ENCODE results near the gene EGLN2.
A peak's percentile ranks its signal among the peaks of the same experiment; 100 is the strongest.
"Not testable (repeated sequence)": the region's sequence is repeated elsewhere in the genome, so short reads cannot be mapped to it uniquely, and the experiment has no call there.

Gene EGLN2

GRCh38 chr19:40807147-40808020 lies 8.4 kb downstream of the EGLN2 start:
- no peak for DNase-seq (ENCODE audit: low read depth, low spot score)
- no peak overlapping the region for H3K9ac ChIP-seq (ENCODE audit: insufficient read length)

DNA sequence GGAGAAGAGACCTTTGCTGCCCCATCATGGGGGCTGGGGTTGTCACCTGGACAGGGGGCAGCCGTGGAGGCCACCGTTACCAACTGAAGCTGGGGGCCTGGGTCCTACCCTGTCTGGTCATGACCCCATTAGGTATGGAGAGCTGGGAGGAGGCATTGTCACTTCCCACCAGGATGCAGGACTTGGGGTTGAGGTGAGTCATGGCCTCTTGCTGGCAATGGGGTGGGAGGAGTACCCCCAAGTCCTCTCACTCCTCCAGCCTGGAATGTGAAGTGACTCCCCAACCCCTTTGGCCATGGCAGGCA lies 9.0 kb downstream of the EGLN2 start:
- DNase-seq (ENCODE audit: low read depth, low spot score), result no peak
- H3K9ac ChIP-seq (ENCODE audit: insufficient read length), result no peak overlapping the region
- no peaks in the 10 kb centered on the region for H3K9me3 ChIP-seq (ENCODE audit: low read depth, low read length)
- H3K4me3 ChIP-seq, result no peak overlapping the region
- no peak overlapping the region for H3K27ac ChIP-seq
- TF ChIP-seq FOXP2 (optimal IDR thresholded peaks at IDR 0.05; ENCODE audit: control extremely low read depth, extremely low read length, insufficient read depth) (no peak), POLR2AphosphoS5 (IDR thresholded peaks at IDR 0.05; ENCODE audit: borderline replicate concordance, low read depth, low read length) (no peak), EZH2 (IDR thresholded peaks at IDR 0.05) (no peak)
- peaks cover 32% of the 10 kb centered on the region for H3K36me3 ChIP-seq (ENCODE audit: insufficient read depth, low read length)

More at GRCh38 chr19:40807147-40808020, 8.4 kb downstream of the EGLN2 start:
- H3K27ac ChIP-seq, result no peak overlapping the region
- TF ChIP-seq EZH2 (IDR thresholded peaks at IDR 0.05) (no peak), FOXP2 (optimal IDR thresholded peaks at IDR 0.05; ENCODE audit: control extremely low read depth, extremely low read length, insufficient read depth) (no peak), POLR2AphosphoS5 (IDR thresholded peaks at IDR 0.05; ENCODE audit: borderline replicate concordance, low read depth, low read length) (0 out of 2 replicates have a peak, but pooled peaks have one; percentile 6)
- H3K36me3 ChIP-seq (ENCODE audit: insufficient read depth, low read length), result peaks cover 37% of the 10 kb centered on the region
- H3K9me3 ChIP-seq (ENCODE audit: low read depth, low read length), result no peaks in the 10 kb centered on the region
- H3K4me3 ChIP-seq, result no peak overlapping the region

DNA sequence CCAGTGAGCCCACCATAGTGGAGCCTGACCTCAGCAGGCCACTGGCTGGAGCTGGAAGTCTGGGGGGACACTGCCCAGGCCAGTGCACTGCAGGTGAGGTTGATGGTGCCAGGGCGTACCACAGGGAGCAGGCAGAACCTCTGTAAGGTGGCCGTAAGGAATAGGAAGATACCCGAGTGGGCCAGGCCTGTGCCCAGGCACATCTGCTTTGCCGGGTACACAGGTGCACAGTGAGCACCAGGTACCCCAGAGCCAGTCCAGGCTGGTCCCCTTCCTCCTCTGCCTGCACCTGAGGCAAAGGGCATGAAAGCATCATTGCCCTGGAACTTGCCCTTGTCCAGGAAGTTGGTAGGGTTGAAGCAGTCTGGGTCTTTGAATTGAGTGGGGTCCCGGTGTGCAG lies 9.5 kb downstream of the EGLN2 start:
- H3K36me3 ChIP-seq (ENCODE audit: insufficient read depth, low read length), result peaks cover 27% of the 10 kb centered on the region; the same call in 1 of the 2 replicates
- H3K9ac ChIP-seq (ENCODE audit: insufficient read length), result no peak overlapping the region
- 0 out of 2 replicates have a peak, but pooled peaks have one; percentile 27 for TF ChIP-seq POLR2AphosphoS5 (IDR thresholded peaks at IDR 0.05; ENCODE audit: borderline replicate concordance, low read depth, low read length)
- no peak for TF ChIP-seq EZH2 (IDR thresholded peaks at IDR 0.05)
- H3K4me3 ChIP-seq, result no peak overlapping the region
- DNase-seq (ENCODE audit: low read depth, low spot score), result no peak
- no peaks in the 10 kb centered on the region for H3K9me3 ChIP-seq (ENCODE audit: low read depth, low read length)
- no peak overlapping the region for H3K27ac ChIP-seq

DNA sequence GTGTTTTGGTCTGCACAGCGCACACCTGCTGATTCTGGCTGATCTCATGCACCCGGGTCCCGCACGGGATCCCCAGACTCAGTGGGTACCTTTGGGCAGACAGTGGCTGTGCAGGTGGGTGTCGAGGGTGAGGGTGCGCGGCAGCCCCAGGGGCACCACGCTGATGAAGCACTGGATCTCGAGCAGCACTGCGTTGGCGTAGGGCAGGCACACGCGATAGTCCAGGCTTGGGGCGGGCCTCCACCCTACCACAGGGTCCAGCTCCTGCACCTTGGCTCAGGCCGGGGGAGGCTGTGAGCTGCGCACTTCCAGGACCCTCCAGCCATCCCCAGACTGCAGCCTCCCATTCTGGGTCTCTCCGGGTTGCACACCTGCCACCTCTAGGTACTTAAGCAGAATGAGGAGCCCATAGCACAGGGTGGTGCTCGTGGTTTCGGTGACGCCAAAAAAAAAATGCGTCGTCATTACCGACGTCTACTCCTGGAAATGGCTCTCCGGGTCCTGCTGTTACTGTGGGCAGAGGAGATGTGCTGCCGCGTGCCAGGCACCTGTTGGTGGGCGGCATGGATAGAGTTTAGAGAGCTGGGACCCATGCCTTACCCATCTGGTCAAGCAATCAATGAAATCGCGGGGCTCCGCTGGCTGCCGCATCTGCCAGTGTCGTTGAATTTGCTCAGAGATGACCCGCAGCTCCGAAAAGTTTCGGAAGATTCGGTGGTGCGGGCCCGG lies 10.5 kb downstream of the EGLN2 start:
- H3K4me3 ChIP-seq, result no peak overlapping the region
- no peaks in the 10 kb centered on the region for H3K9me3 ChIP-seq (ENCODE audit: low read depth, low read length)
- peaks cover 17% of the 10 kb centered on the region; the same call in 1 of the 2 replicates for H3K36me3 ChIP-seq (ENCODE audit: insufficient read depth, low read length)
- no peak for DNase-seq (ENCODE audit: low read depth, low spot score)
- H3K27ac ChIP-seq, result no peak overlapping the region
- TF ChIP-seq FOXP2 (optimal IDR thresholded peaks at IDR 0.05; ENCODE audit: control extremely low read depth, extremely low read length, insufficient read depth) (no peak), EZH2 (IDR thresholded peaks at IDR 0.05) (no peak), POLR2AphosphoS5 (IDR thresholded peaks at IDR 0.05; ENCODE audit: borderline replicate concordance, low read depth, low read length) (no peak)
- no peak overlapping the region for H3K9ac ChIP-seq (ENCODE audit: insufficient read length)

DNA sequence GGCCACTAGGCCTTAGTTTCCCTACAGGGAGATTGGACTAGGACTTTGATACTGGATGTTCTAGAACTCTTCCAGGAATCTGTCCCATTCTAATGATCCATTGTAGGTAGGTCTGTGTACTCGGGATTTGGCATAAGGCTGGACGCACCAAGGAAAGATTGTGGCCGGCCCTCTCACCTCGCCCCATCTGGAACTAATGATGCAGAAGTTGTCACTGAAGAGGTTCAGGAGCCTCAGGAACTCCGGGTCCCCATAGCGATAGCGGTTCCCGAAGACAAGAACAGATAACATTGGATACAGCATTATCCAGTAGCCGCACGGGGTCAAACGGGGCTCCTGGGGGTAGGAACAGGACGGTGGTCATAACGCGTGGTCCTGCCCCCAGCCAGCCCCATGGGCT lies 11.2 kb downstream of the EGLN2 start:
- no peak for DNase-seq (ENCODE audit: low read depth, low spot score)
- TF ChIP-seq FOXP2 (optimal IDR thresholded peaks at IDR 0.05; ENCODE audit: control extremely low read depth, extremely low read length, insufficient read depth), result no peak
- TF ChIP-seq EZH2 (IDR thresholded peaks at IDR 0.05), result no peak
- no peak for TF ChIP-seq POLR2AphosphoS5 (IDR thresholded peaks at IDR 0.05; ENCODE audit: borderline replicate concordance, low read depth, low read length)
- H3K36me3 ChIP-seq (ENCODE audit: insufficient read depth, low read length), result peaks cover 16% of the 10 kb centered on the region; the same call in 1 of the 2 replicates
- no peak overlapping the region for H3K4me3 ChIP-seq
- no peak overlapping the region for H3K27ac ChIP-seq
- no peaks in the 10 kb centered on the region for H3K9me3 ChIP-seq (ENCODE audit: low read depth, low read length)
- no peak overlapping the region for H3K9ac ChIP-seq (ENCODE audit: insufficient read length)

DNA sequence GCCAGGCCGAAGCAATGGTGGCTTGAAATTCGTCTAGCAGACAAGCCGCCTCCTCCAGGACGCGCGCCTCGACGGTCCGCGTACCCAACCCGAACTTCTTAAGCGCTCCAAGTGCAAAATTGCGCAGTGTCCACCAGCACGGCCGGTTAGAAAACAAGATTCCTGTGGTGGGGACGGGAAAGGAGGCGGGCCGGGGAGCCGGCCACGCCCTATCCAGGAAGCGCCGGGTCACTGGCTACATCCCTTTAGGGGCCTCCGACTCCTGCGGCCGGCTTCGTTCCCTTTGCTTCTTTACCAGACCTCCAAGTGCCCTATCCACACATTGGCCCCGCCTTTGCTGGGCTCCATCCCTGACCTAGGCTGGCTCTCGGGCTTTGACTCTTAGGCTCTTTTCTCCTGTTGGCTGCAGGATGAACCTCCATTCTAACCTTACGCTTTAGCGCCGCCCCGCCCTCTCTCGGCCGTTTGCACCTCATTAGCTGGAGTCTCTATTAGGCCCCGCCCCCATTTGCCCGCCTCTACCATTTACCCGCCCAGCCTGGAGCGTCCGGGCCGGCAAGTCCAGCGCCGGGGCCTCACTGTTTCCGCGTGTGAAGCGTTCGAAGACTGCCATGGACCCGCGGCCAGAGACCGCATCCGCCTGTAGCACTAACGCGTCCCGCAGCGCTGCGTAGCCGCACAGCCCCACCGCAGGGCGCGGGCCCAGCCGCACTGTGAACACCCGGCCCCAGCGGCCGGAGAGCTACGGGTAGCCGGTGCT lies 11.8 kb downstream of the EGLN2 start:
- H3K4me3 ChIP-seq, result peak overlapping the region; percentile 76
- not testable (repeated sequence) for H3K9me3 ChIP-seq (ENCODE audit: low read depth, low read length); DNase-seq (ENCODE audit: low read depth, low spot score)
- H3K9ac ChIP-seq (ENCODE audit: insufficient read length), result peak overlapping the region; percentile 78
- H3K27ac ChIP-seq, result 0 out of 2 replicates have a peak overlapping the region, but pooled peaks have one; percentile 2
- peaks cover 16% of the 10 kb centered on the region; the same call in 1 of the 2 replicates for H3K36me3 ChIP-seq (ENCODE audit: insufficient read depth, low read length)

GRCh38 chr19:40811478-40812341 lies 12.7 kb downstream of the EGLN2 start:
- Histone ChIP-seq H3K27ac (peak overlapping the region; percentile 2; the same call in 1 of the 2 replicates), H3K9me3 (ENCODE audit: low read depth, low read length) (no peaks in the 10 kb centered on the region), H3K4me3 (peak overlapping the region; percentile 76), H3K36me3 (ENCODE audit: insufficient read depth, low read length) (peaks cover 16% of the 10 kb centered on the region; the same call in 1 of the 2 replicates), H3K9ac (ENCODE audit: insufficient read length) (peak overlapping the region; percentile 78)
- TF ChIP-seq EZH2 (IDR thresholded peaks at IDR 0.05) (no peak), POLR2AphosphoS5 (IDR thresholded peaks at IDR 0.05; ENCODE audit: borderline replicate concordance, low read depth, low read length) (peak; percentile 20)
- no peak for DNase-seq (ENCODE audit: low read depth, low spot score)

GRCh38 chr19:40812571-40812970 lies 13.6 kb downstream of the EGLN2 start:
- not testable (repeated sequence) for H3K36me3 ChIP-seq (ENCODE audit: insufficient read depth, low read length); H3K9me3 ChIP-seq (ENCODE audit: low read depth, low read length); H3K9ac ChIP-seq (ENCODE audit: insufficient read length); H3K27ac ChIP-seq; DNase-seq (ENCODE audit: low read depth, low spot score)
- H3K4me3 ChIP-seq, result peak overlapping the region; percentile 76; the same call in 1 of the 2 replicates
